H9 (cell line): ENCODE results near the gene KMT2C. TPM values are rescaled to one million over a fixed set of nuclear protein-coding genes. Genes with fewer than 3 reads are reported as not detected.

ENCODE experiments used
- DNase-seq: peaks from one replicate; pipeline ENCODE4 v3.0.0-alpha.2; 2017
- H2AFZ ChIP-seq: one replicate; pipeline ENCODE4 v1.6.1; 2013; ENCODE audit warnings: mild to moderate bottlenecking, low read length, control low read depth, moderate library complexity
- H2AK5ac ChIP-seq: 2 replicates; pipeline ENCODE4 v1.6.1; 2013; ENCODE audit warnings: low read length, control low read depth, mixed read lengths; ENCODE audit not compliant: insufficient read length
- H2BK120ac ChIP-seq: one replicate; pipeline ENCODE4 v1.6.1; 2013; ENCODE audit warnings: low read depth, mild to moderate bottlenecking, low read length, control low read depth, inconsistent platforms; ENCODE audit not compliant: poor library complexity, severe bottlenecking
- H2BK12ac ChIP-seq: 2 replicates; pipeline ENCODE4 v1.6.1; 2013; ENCODE audit warnings: low read length, control low read depth, mixed read lengths, low read depth; ENCODE audit not compliant: insufficient read length
- H2BK15ac ChIP-seq: 2 replicates; pipeline ENCODE4 v1.6.1; 2013; ENCODE audit warnings: low read depth, low read length, control low read depth
- H2BK20ac ChIP-seq: one replicate; pipeline ENCODE4 v1.6.1; 2013; ENCODE audit warnings: low read depth, mild to moderate bottlenecking, low read length, control low read depth, inconsistent platforms; ENCODE audit not compliant: poor library complexity, severe bottlenecking
- H2BK5ac ChIP-seq: 2 replicates; pipeline ENCODE4 v1.6.1; 2013; ENCODE audit warnings: low read length, control low read depth, mixed read lengths; ENCODE audit not compliant: insufficient read length
- H3K14ac ChIP-seq: 2 replicates; pipeline ENCODE4 v1.6.1; 2013; ENCODE audit warnings: low read length, control low read depth; ENCODE audit not compliant: insufficient read depth
- H3K18ac ChIP-seq: 2 replicates; pipeline ENCODE4 v1.6.1; 2013; ENCODE audit warnings: low read depth, mild to moderate bottlenecking, mixed read lengths, low read length, control low read depth; ENCODE audit not compliant: insufficient read length
- H3K23ac ChIP-seq: 2 replicates; pipeline ENCODE4 v1.6.1; 2013; ENCODE audit warnings: low read length, control low read depth, mixed read lengths, low read depth; ENCODE audit not compliant: insufficient read length
- H3K23me2 ChIP-seq: 2 replicates; pipeline ENCODE4 v1.6.1; 2013; ENCODE audit warnings: low read depth, mild to moderate bottlenecking, mixed read lengths, low read length, control low read depth; ENCODE audit not compliant: insufficient read length, poor library complexity, severe bottlenecking
- H3K27ac ChIP-seq: 2 replicates; pipeline ENCODE4 v1.5.1; 2013; ENCODE audit warnings: low read length, control low read depth, mixed read lengths, low read depth; ENCODE audit not compliant: insufficient read length
- H3K27me3 ChIP-seq: 2 replicates; pipeline ENCODE4 v1.6.1; 2013; ENCODE audit warnings: low read length, control low read depth, inconsistent platforms; ENCODE audit not compliant: insufficient read depth
- H3K4ac ChIP-seq: 2 replicates; pipeline ENCODE4 v1.6.1; 2013; ENCODE audit warnings: low read depth, mild to moderate bottlenecking, control low read depth, inconsistent platforms, low read length, moderate library complexity
- H3K4me1 ChIP-seq: 2 replicates; pipeline ENCODE4 v1.6.1; 2013; ENCODE audit warnings: low read length, control low read depth, inconsistent platforms; ENCODE audit not compliant: insufficient read depth
- H3K4me2 ChIP-seq: 2 replicates; pipeline ENCODE4 v1.6.1; 2013; ENCODE audit warnings: low read length, control low read depth, mixed read lengths; ENCODE audit not compliant: insufficient read length, insufficient read depth
- H3K56ac ChIP-seq: 2 replicates; pipeline ENCODE4 v1.6.1; 2013; ENCODE audit warnings: low read depth, mild to moderate bottlenecking, mixed read lengths, low read length, control low read depth; ENCODE audit not compliant: insufficient read length
- H3K79me1 ChIP-seq: 2 replicates; pipeline ENCODE4 v1.6.1; 2013; ENCODE audit warnings: low read depth, mild to moderate bottlenecking, moderate library complexity, low read length, control low read depth, inconsistent platforms; ENCODE audit not compliant: insufficient read depth, poor library complexity, severe bottlenecking
- H3K79me2 ChIP-seq: 2 replicates; pipeline ENCODE4 v1.6.1; 2013; ENCODE audit warnings: low read length, control low read depth, inconsistent platforms; ENCODE audit not compliant: insufficient read depth
- H3K9ac ChIP-seq: 2 replicates; pipeline ENCODE4 v1.6.1; 2013; ENCODE audit warnings: low read length, control low read depth, mixed read lengths; ENCODE audit not compliant: insufficient read length; ENCODE audit errors: extremely low read depth
- H3K9me3 ChIP-seq: one replicate; pipeline ENCODE4 v1.6.1; 2013; ENCODE audit warnings: low read depth, low read length, inconsistent platforms; ENCODE audit not compliant: control insufficient read depth
- H3T11ph ChIP-seq: one replicate; pipeline ENCODE4 v1.6.1; 2013; ENCODE audit warnings: mild to moderate bottlenecking, low read length, control low read depth, inconsistent platforms
- H4K20me1 ChIP-seq: one replicate; pipeline ENCODE4 v1.6.1; 2013; ENCODE audit not compliant: control insufficient read depth, insufficient read length, insufficient read depth
- H4K5ac ChIP-seq: 2 replicates; pipeline ENCODE4 v1.6.1; 2013; ENCODE audit warnings: low read depth, mild to moderate bottlenecking, mixed read lengths, low read length, control low read depth; ENCODE audit not compliant: insufficient read length
- H4K8ac ChIP-seq: replicated peaks from 2 replicates; pipeline ENCODE4 v1.6.1; 2013; ENCODE audit warnings: low read length, control low read depth, mixed read lengths, low read depth; ENCODE audit not compliant: insufficient read length
- H4K91ac ChIP-seq: 2 replicates; pipeline ENCODE4 v1.6.1; 2013; ENCODE audit warnings: low read depth, mild to moderate bottlenecking, moderate library complexity, mixed read lengths, low read length, control low read depth; ENCODE audit not compliant: insufficient read length
- H3K27ac Mint-ChIP-seq, 3 experiments: 2 replicates in 2 of 3; 3 replicates in 1 of 3; pipeline ENCODE4 v1.8.0; 2020 to 2021; ENCODE audit warnings: mixed read lengths in 3 of 3, mild to moderate bottlenecking in 1 of 3, moderate library complexity in 1 of 3
- H3K27me3 Mint-ChIP-seq: 2 replicates; pipeline ENCODE4 v1.8.0; 2021; ENCODE audit warnings: low read depth, mild to moderate bottlenecking, moderate library complexity, mixed read lengths
- H3K36me3 Mint-ChIP-seq, 3 experiments: 2 replicates in 2 of 3; 3 replicates in 1 of 3; pipeline ENCODE4 v1.8.0; 2020 to 2021; ENCODE audit warnings: low read depth in 3 of 3, mixed read lengths in 3 of 3; ENCODE audit not compliant: insufficient read depth in 1 of 3
- H3K4me1 Mint-ChIP-seq, 2 experiments: 2 replicates each; pipeline ENCODE4 v1.8.0; 2020; ENCODE audit warnings: mixed read lengths in 2 of 2
- H3K4me3 Mint-ChIP-seq, 2 experiments: 2 replicates in 1 of 2; 3 replicates in 1 of 2; pipeline ENCODE4 v1.8.0; 2020 to 2021; ENCODE audit warnings: mild to moderate bottlenecking in 2 of 2, mixed read lengths in 2 of 2, moderate library complexity in 1 of 2
- H3K9me3 Mint-ChIP-seq, 2 experiments: 2 replicates in 1 of 2; 3 replicates in 1 of 2; pipeline ENCODE4 v1.8.0; 2020; ENCODE audit warnings: mild to moderate bottlenecking in 2 of 2, mixed read lengths in 2 of 2, moderate library complexity in 1 of 2
- WGBS: extraction: QIAGEN DNeasy Blood & Tissue Kit; methylation state at CpG from one replicate; pipeline ENCODE4 v1.1.7; 2013; ENCODE audit warnings: missing lambda C conversion rate, low lambda C conversion rate, mixed read lengths; ENCODE audit not compliant: insufficient read length; ENCODE audit errors: extremely low coverage; 5-methylcytosine and 5-hydroxymethylcytosine counted together
- total RNA-seq: library from RNA; stranded (reverse); gene quantifications from 2 replicates; pipeline ENCODE4 v1.2.1, GENCODE V29; 2021
- TF ChIP-seq, protein P1 (sequence below): fragments of 200-600 bp; sonication (generic); conservative IDR thresholded peaks from 3 replicates; pipeline ENCODE4 v1.8.0; 2021; ENCODE audit warnings: antibody characterized with exemption, mild to moderate bottlenecking

Gene KMT2C
- total RNA-seq, 1 experiment from 2014 or later, result 32.2 TPM

DNA sequence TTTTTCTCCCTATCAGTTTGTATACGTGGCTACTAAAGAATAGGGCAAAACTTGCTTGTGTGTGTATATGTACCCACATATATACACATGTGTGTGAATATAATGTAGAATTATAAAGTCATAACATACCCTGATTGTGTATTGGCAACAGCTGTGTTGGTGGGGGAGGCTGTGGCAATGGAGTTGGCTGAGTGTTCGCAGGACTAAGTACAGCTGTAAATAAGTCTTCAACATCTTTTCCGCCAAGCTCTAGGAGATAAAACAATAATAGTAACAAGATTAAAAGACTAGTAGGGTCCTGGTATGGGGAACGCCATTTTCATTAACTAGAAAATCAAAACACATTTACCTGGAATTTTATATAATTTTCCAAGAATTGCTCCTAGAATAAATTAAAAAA is 241.9 kb downstream of the KMT2C start:
- Histone ChIP-seq H3K23me2 (no peaks in the 10 kb centered on the region), H3K9me3 (no peaks in the 10 kb centered on the region), H4K20me1 (no peaks in the 10 kb centered on the region), H3K14ac (no peak overlapping the region), H3K18ac (no peak overlapping the region), H3K27ac (no peak overlapping the region), H4K91ac (no peak overlapping the region), H3K4ac (no peak overlapping the region), H3K23ac (no peak overlapping the region), H3K9ac (no peak overlapping the region), H3K4me1 (no peaks in the 10 kb centered on the region), H3K56ac (no peak overlapping the region), H4K5ac (no peak overlapping the region), H2AK5ac (no peak overlapping the region), H3K79me2 (no peaks in the 10 kb centered on the region), H3K79me1 (no peaks in the 10 kb centered on the region), H2BK15ac (no peak overlapping the region), H2BK12ac (no peak overlapping the region), H4K8ac (no peak overlapping the region), H2BK120ac (no peak overlapping the region), H3K4me2 (no peak overlapping the region), H3K27me3 (no peaks in the 10 kb centered on the region), H2BK5ac (no peak overlapping the region), H2BK20ac (no peak overlapping the region), H2AFZ (no peak overlapping the region), H3T11ph (no peak overlapping the region)
- TF ChIP-seq, protein P1, sequence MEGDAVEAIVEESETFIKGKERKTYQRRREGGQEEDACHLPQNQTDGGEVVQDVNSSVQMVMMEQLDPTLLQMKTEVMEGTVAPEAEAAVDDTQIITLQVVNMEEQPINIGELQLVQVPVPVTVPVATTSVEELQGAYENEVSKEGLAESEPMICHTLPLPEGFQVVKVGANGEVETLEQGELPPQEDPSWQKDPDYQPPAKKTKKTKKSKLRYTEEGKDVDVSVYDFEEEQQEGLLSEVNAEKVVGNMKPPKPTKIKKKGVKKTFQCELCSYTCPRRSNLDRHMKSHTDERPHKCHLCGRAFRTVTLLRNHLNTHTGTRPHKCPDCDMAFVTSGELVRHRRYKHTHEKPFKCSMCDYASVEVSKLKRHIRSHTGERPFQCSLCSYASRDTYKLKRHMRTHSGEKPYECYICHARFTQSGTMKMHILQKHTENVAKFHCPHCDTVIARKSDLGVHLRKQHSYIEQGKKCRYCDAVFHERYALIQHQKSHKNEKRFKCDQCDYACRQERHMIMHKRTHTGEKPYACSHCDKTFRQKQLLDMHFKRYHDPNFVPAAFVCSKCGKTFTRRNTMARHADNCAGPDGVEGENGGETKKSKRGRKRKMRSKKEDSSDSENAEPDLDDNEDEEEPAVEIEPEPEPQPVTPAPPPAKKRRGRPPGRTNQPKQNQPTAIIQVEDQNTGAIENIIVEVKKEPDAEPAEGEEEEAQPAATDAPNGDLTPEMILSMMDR, result no peak
- H3K27me3 Mint-ChIP-seq, result no peaks in the 10 kb centered on the region
- WGBS, result no CpG with 5 or more reads among the region's 4 CpGs
- H3K27ac Mint-ChIP-seq, result no peak overlapping the region
- H3K36me3 Mint-ChIP-seq, result peaks cover 7 to 47% (median 30%) of the 10 kb centered on the region in 3 experiments; a peak in 6 of 7 replicates
- no peaks in the 10 kb centered on the region for H3K9me3 Mint-ChIP-seq
- DNase-seq, result no peak
- no peak overlapping the region for H3K4me3 Mint-ChIP-seq
- no peaks in the 10 kb centered on the region for H3K4me1 Mint-ChIP-seq
